Neural cell (in vitro differentiated cells): ENCODE data around the gene AFF2. TPM values are rescaled to one million over a fixed set of nuclear protein-coding genes. Genes with fewer than 3 reads are reported as not detected.

Experiments
- H2AFZ ChIP-seq: fragments of 200-600, 300-800 bp; sonication (generic), shearing (Covaris generic); 2 replicates; pipeline ENCODE4 v1.6.0; 2014; ENCODE audit warnings: low read depth, mild to moderate bottlenecking, antibody characterized with exemption, low read length, moderate library complexity
- H3F3A ChIP-seq: fragments of 200-600 bp; shearing (Covaris generic); 2 replicates; pipeline ENCODE4 v1.6.1; 2016; ENCODE audit warnings: mild to moderate bottlenecking, moderate library complexity, mixed read lengths, antibody characterized with exemption, low read length; ENCODE audit not compliant: insufficient read depth, poor library complexity, severe bottlenecking
- H3K27ac ChIP-seq: fragments of 200-600, 300-800 bp; sonication (generic), shearing (Covaris generic); 2 replicates; pipeline ENCODE4 v1.5.1; 2014; ENCODE audit warnings: mild to moderate bottlenecking, low read length, moderate library complexity
- H3K27me3 ChIP-seq: fragments of 300-800, 200-600 bp; sonication (generic), shearing (Covaris generic); 2 replicates; pipeline ENCODE4 v1.6.0; 2014; ENCODE audit warnings: mild to moderate bottlenecking, low read depth, low read length, moderate library complexity; ENCODE audit not compliant: insufficient read depth
- H3K36me3 ChIP-seq: fragments of 300-800, 200-600 bp; sonication (generic), shearing (Covaris generic); 2 replicates; pipeline ENCODE4 v1.5.1; 2014; ENCODE audit warnings: mild to moderate bottlenecking, antibody characterized with exemption, low read length, moderate library complexity; ENCODE audit not compliant: insufficient read depth
- H3K4me2 ChIP-seq: fragments of 300-800, 200-600 bp; sonication (generic), shearing (Covaris generic); 2 replicates; pipeline ENCODE4 v1.6.0; 2014; ENCODE audit warnings: mild to moderate bottlenecking, low read length
- H3K4me3 ChIP-seq: fragments of 300-800, 200-600 bp; sonication (generic), shearing (Covaris generic); 2 replicates; pipeline ENCODE4 v1.5.1; 2014; ENCODE audit warnings: mild to moderate bottlenecking, low read length, moderate library complexity
- H3K79me2 ChIP-seq: fragments of 200-600 bp; shearing (Covaris generic); replicated peaks from 2 replicates; pipeline ENCODE4 v1.6.0; 2014; ENCODE audit warnings: mild to moderate bottlenecking, low read length, moderate library complexity; ENCODE audit not compliant: insufficient read depth
- H3K9ac ChIP-seq: fragments of 300-800, 200-600 bp; sonication (generic), shearing (Covaris generic); 2 replicates; pipeline ENCODE4 v1.6.1; 2016; ENCODE audit warnings: mild to moderate bottlenecking, low read length, mixed read lengths
- H3K9me2 ChIP-seq: fragments of 200-600 bp; shearing (Covaris generic); 2 replicates; pipeline ENCODE4 v1.6.1; 2016; ENCODE audit warnings: mild to moderate bottlenecking, low read length, mixed read lengths; ENCODE audit not compliant: insufficient read depth
- H3K9me3 ChIP-seq: fragments of 200-600, 300-800 bp; sonication (generic), shearing (Covaris generic); 2 replicates; pipeline ENCODE4 v1.6.1; 2016; ENCODE audit warnings: mild to moderate bottlenecking, mixed run types, low read length, moderate library complexity, mixed read lengths
- H4K20me1 ChIP-seq: fragments of 200-600 bp; shearing (Covaris generic); 2 replicates; pipeline ENCODE4 v1.6.1; 2016; ENCODE audit warnings: mild to moderate bottlenecking, mixed run types; ENCODE audit not compliant: insufficient read depth
- EP300 ChIP-seq: fragments of 450-650 bp; conservative IDR thresholded peaks from 2 replicates; pipeline ENCODE4 v1.6.1; 2014; ENCODE audit warnings: antibody characterized with exemption, mild to moderate bottlenecking, moderate library complexity; ENCODE audit not compliant: poor library complexity, severe bottlenecking
- EZH2 ChIP-seq: fragments of 200-600, 300-800 bp; shearing (Covaris generic), sonication (generic); IDR thresholded peaks from 2 replicates; pipeline ENCODE4 v1.6.1; 2014; ENCODE audit warnings: antibody characterized with exemption, low read length, borderline replicate concordance, mild to moderate bottlenecking; ENCODE audit not compliant: insufficient read depth, poor library complexity, severe bottlenecking
- MXI1 ChIP-seq: fragments of 450-650 bp; conservative IDR thresholded peaks from 2 replicates; pipeline ENCODE4 v1.6.1; 2014; ENCODE audit warnings: antibody characterized with exemption, mild to moderate bottlenecking; ENCODE audit not compliant: poor library complexity, severe bottlenecking
- POLR2AphosphoS5 ChIP-seq: IDR thresholded peaks from 2 replicates; pipeline ENCODE4 v1.6.1; 2012
- RAD21 ChIP-seq: fragments of 450-650 bp; conservative IDR thresholded peaks from 2 replicates; pipeline ENCODE4 v1.6.1; 2014; ENCODE audit warnings: antibody characterized with exemption, mild to moderate bottlenecking, moderate library complexity
- SMC3 ChIP-seq: fragments of 450-650 bp; conservative IDR thresholded peaks from 2 replicates; pipeline ENCODE4 v1.6.1; 2014; ENCODE audit warnings: antibody characterized with exemption, mild to moderate bottlenecking, moderate library complexity; ENCODE audit not compliant: poor library complexity
- TAF1 ChIP-seq: IDR thresholded peaks from 2 replicates; pipeline ENCODE4 v1.6.1; 2012; ENCODE audit warnings: low read depth
- polyA plus RNA-seq: library from polyadenylated mRNA; depleted of rRNA; stranded (reverse); fragments of >200 nt; gene quantifications from 2 replicates; pipeline ENCODE4 v1.2.3, GENCODE V29; 2014
- TF ChIP-seq, protein P1 (sequence below): fragments of 450-650 bp; IDR thresholded peaks from 2 replicates; pipeline ENCODE4 v1.5.1; 2014; ENCODE audit warnings: antibody characterized with exemption, mild to moderate bottlenecking, moderate library complexity; ENCODE audit not compliant: poor library complexity, severe bottlenecking
- TF ChIP-seq, protein P2 (sequence below): IDR thresholded peaks from 2 replicates; pipeline ENCODE4 v1.6.1; 2012; ENCODE audit warnings: borderline replicate concordance

Gene AFF2
- polyA plus RNA-seq, 1 donor from 2014 or later = 10.5 TPM

DNA sequence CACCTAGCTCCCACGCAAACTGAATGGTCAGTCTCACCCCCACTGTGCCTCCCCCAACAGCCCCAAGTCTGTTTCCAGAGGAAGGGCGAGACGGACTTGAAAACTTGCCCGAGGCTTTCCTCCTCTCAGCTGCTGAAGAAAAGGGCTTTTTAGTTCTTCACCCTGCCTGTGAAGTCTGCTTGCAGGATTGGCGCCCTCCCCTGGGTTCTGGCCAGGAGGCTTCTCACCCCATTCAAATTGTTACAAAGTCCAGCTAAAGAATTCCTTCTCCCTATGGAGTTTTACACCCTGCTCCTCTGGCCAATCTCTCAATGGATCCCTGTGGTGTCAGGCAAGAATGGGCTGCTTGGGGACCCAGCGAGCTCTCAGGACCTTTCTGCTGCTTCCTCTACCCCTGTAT is 241.0 kb downstream of the AFF2 start:
- no peaks in the 10 kb centered on the region for H3K36me3 ChIP-seq
- no peak overlapping the region for H3K27ac ChIP-seq
- no peaks in the 10 kb centered on the region for H3K9me3 ChIP-seq

DNA sequence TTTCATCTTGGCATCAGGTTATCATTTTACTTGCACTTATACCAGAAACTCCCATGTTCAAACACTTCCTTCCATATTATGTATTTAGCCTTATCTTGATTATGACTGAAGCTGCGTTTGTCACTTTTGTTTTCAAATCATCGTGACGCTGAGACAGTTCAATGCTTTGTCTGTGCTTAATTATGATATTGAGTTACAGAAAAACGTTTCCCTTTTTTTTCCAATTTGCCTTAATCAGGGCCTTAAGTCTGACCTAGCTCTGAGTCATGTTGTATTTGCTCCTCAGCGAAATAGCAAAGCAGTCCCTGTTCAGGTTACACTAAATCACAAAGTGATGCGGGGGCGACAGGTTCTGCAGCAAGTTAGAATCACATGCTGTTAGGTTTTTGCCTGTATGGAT is 254.7 kb downstream of the AFF2 start:
- no peaks in the 10 kb centered on the region for H3K36me3 ChIP-seq
- no peak overlapping the region for H3K4me3 ChIP-seq
- H3K27ac ChIP-seq = no peak overlapping the region
- H3K9ac ChIP-seq = no peak overlapping the region
- no peaks in the 10 kb centered on the region for H3K79me2 ChIP-seq
- TF ChIP-seq RAD21 (no peak), MXI1 (no peak), SMC3 (no peak), TAF1 (no peak), POLR2AphosphoS5 (no peak), EZH2 (no peak), EP300 (no peak)
- TF ChIP-seq, protein P1, sequence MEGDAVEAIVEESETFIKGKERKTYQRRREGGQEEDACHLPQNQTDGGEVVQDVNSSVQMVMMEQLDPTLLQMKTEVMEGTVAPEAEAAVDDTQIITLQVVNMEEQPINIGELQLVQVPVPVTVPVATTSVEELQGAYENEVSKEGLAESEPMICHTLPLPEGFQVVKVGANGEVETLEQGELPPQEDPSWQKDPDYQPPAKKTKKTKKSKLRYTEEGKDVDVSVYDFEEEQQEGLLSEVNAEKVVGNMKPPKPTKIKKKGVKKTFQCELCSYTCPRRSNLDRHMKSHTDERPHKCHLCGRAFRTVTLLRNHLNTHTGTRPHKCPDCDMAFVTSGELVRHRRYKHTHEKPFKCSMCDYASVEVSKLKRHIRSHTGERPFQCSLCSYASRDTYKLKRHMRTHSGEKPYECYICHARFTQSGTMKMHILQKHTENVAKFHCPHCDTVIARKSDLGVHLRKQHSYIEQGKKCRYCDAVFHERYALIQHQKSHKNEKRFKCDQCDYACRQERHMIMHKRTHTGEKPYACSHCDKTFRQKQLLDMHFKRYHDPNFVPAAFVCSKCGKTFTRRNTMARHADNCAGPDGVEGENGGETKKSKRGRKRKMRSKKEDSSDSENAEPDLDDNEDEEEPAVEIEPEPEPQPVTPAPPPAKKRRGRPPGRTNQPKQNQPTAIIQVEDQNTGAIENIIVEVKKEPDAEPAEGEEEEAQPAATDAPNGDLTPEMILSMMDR = no peak
- TF ChIP-seq, protein P2, sequence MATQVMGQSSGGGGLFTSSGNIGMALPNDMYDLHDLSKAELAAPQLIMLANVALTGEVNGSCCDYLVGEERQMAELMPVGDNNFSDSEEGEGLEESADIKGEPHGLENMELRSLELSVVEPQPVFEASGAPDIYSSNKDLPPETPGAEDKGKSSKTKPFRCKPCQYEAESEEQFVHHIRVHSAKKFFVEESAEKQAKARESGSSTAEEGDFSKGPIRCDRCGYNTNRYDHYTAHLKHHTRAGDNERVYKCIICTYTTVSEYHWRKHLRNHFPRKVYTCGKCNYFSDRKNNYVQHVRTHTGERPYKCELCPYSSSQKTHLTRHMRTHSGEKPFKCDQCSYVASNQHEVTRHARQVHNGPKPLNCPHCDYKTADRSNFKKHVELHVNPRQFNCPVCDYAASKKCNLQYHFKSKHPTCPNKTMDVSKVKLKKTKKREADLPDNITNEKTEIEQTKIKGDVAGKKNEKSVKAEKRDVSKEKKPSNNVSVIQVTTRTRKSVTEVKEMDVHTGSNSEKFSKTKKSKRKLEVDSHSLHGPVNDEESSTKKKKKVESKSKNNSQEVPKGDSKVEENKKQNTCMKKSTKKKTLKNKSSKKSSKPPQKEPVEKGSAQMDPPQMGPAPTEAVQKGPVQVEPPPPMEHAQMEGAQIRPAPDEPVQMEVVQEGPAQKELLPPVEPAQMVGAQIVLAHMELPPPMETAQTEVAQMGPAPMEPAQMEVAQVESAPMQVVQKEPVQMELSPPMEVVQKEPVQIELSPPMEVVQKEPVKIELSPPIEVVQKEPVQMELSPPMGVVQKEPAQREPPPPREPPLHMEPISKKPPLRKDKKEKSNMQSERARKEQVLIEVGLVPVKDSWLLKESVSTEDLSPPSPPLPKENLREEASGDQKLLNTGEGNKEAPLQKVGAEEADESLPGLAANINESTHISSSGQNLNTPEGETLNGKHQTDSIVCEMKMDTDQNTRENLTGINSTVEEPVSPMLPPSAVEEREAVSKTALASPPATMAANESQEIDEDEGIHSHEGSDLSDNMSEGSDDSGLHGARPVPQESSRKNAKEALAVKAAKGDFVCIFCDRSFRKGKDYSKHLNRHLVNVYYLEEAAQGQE = no peak
- H3K27me3 ChIP-seq = no peaks in the 10 kb centered on the region
- H3K9me3 ChIP-seq = no peaks in the 10 kb centered on the region
- H3K4me2 ChIP-seq = no peak overlapping the region
- no peaks in the 10 kb centered on the region for H4K20me1 ChIP-seq
- H3K9me2 ChIP-seq = no peaks in the 10 kb centered on the region
- H2AFZ ChIP-seq = no peak overlapping the region
- no peaks in the 10 kb centered on the region for H3F3A ChIP-seq

More for the DNA sequence above, 241.0 kb downstream of the AFF2 start:
- Histone ChIP-seq H3K9me2 (no peaks in the 10 kb centered on the region), H3K4me2 (no peak overlapping the region), H4K20me1 (no peaks in the 10 kb centered on the region), H3K27me3 (no peaks in the 10 kb centered on the region), H3K4me3 (no peak overlapping the region), H3K79me2 (no peaks in the 10 kb centered on the region), H2AFZ (no peak overlapping the region), H3F3A (no peaks in the 10 kb centered on the region), H3K9ac (no peak overlapping the region)
- TF ChIP-seq, protein P2 = no peak
- no peak for TF ChIP-seq POLR2AphosphoS5
- TF ChIP-seq, protein P1 = no peak
- no peak for TF ChIP-seq MXI1
- no peak for TF ChIP-seq RAD21
- no peak for TF ChIP-seq EP300
- no peak for TF ChIP-seq TAF1
- TF ChIP-seq EZH2 = no peak
- TF ChIP-seq SMC3 = no peak
